ENCODE measurements around the gene NSUN3.
"Not testable (repeated sequence)": the region's sequence is repeated elsewhere in the genome, so short reads cannot be mapped to it uniquely, and the experiment has no call there.

The NSUN3 gene

DNA sequence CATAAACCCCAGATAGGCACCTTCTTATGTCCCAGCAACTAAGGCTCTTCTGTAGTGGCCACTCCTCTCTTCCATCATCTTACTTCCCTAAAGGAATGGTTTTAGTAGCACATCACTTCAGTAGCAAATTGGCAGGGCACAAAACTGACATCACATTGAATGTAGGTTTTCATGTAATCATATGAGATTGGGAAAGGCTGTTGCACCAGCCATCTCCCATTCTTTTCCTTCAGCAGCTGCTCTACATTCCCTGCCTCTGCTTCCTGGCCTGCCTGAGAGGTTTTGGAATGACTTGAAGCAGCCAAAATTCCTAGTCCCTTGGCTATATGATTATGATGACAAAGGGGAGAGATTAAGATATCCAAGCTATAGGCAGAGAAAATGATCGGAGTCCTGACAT, 36.5 kb downstream of the NSUN3 start:
- no peak for DNase-seq
- TF ChIP-seq CTCF (IDR thresholded peaks at IDR 0.05), result no peak
- Histone ChIP-seq H3K27ac (no peak overlapping the region), H3K4me1 (no peaks in the 10 kb centered on the region), H3K9me3 (no peaks in the 10 kb centered on the region), H3K27me3 (no peaks in the 10 kb centered on the region), H3K36me3 (peaks cover 38 to 72% (median 41%) of the 10 kb centered on the region in 3 donors), H3K4me3 (no peak overlapping the region)
- intact Hi-C loops (cut with DNase I; ENCODE audit: low total_unique reads), result no loop called here

DNA sequence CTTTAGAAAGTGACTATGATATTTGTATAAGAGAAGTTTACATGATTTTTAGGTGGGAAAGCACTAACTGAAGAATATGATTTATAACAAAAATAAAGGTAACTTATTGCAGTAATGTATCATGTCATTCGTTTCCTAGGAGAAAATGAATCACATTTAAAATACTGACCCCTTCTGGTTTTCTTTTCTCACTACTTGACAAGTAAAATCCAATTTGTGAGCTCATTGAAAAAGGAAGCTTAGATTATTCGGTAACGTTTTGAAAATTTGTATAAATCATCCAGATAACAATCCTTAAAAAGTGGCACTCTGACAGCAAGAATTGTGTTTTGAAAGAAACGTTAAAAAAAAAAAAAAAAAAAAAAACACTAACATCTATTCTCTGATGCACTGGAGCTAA, 39.0 kb downstream of the NSUN3 start:
- Histone ChIP-seq H3K4me3 (no peak overlapping the region), H3K9me3 (no peaks in the 10 kb centered on the region), H3K36me3 (peaks cover 18 to 52% (median 31%) of the 10 kb centered on the region in 3 donors), H3K4me1 (no peaks in the 10 kb centered on the region), H3K27ac (no peak overlapping the region), H3K27me3 (no peaks in the 10 kb centered on the region)
- no peak for TF ChIP-seq CTCF (IDR thresholded peaks at IDR 0.05)
- intact Hi-C loops (cut with DNase I; ENCODE audit: low total_unique reads), result no loop called here
- DNase-seq, result no peak

DNA sequence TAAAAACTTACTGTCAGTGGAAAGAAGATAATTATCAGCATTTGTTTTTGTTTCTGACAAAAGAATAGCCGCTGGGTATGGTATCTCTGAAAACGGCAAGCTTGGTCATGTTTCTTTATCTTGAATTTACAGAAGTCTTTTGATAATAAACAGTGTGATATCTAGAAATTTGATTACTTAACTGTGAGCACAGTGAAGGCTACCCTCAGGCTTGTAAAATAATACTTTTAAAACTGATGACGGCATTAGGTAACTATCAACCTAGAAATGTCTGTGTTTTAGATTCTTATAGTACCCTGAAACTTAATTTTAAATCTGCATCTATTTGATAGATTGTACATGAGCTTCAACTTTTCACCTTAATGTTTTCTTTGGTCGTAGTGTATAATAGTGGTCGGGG, 43.4 kb downstream of the NSUN3 start:
- H3K36me3 ChIP-seq, result peaks cover 16 to 31% (median 22%) of the 10 kb centered on the region in 3 donors
- H3K4me1 ChIP-seq, result no peaks in the 10 kb centered on the region
- no peaks in the 10 kb centered on the region for H3K9me3 ChIP-seq
- no peak overlapping the region for H3K4me3 ChIP-seq
- DNase-seq, result no peak
- no peaks in the 10 kb centered on the region for H3K27me3 ChIP-seq
- H3K27ac ChIP-seq, result no peak overlapping the region
- no peak for TF ChIP-seq CTCF (IDR thresholded peaks at IDR 0.05)
- intact Hi-C loops (cut with DNase I; ENCODE audit: low total_unique reads), result no loop called here

DNA sequence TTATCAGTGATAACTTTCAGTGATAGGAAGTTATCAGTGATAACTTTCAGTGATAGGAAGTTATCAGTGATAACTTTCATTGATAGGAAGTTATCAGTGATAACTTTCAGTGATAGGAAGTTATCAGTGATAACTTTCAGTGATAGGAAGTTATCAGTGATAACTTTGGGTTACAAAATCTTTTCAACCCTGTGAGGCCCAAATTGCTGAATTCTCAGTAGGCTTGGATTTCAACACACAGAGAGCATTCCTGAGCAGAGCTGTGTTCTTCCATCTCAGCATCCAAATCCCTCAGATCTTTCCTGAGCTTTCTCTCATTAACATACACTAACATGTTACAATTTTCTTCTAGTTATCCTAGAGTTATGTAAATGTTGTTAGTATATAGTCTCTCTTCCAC, 47.4 kb downstream of the NSUN3 start:
- peaks cover 6 to 30% (median 26%) of the 10 kb centered on the region in 3 donors for H3K36me3 ChIP-seq
- H3K4me1 ChIP-seq; H3K27me3 ChIP-seq; DNase-seq; H3K9me3 ChIP-seq; H3K4me3 ChIP-seq; H3K27ac ChIP-seq; intact Hi-C loops (cut with DNase I; ENCODE audit: low total_unique reads): not testable (repeated sequence)

- Histone ChIP-seq H3K4me1 (no peaks in the 10 kb centered on the region), H3K36me3 (peaks cover 6 to 30% (median 26%) of the 10 kb centered on the region in 3 donors), H3K27me3 (no peaks in the 10 kb centered on the region), H3K9me3 (no peaks in the 10 kb centered on the region), H3K4me3 (no peak overlapping the region), H3K27ac (no peak overlapping the region)
- DNase-seq, result no peak
- intact Hi-C loops (cut with DNase I; ENCODE audit: low total_unique reads), result no loop called here
- no peak for TF ChIP-seq CTCF (IDR thresholded peaks at IDR 0.05)
These were observed 48.0 kb downstream of the NSUN3 start for GRCh38 chr3:94110854-94111253.

GRCh38 chr3:94114666-94115065, 51.8 kb downstream of the NSUN3 start:
- no peaks in the 10 kb centered on the region for H3K4me1 ChIP-seq
- H3K36me3 ChIP-seq, result peaks cover 6 to 21% (median 16%) of the 10 kb centered on the region in 3 donors
- no peaks in the 10 kb centered on the region for H3K9me3 ChIP-seq
- DNase-seq, result no peak
- no peaks in the 10 kb centered on the region for H3K27me3 ChIP-seq
- TF ChIP-seq CTCF (IDR thresholded peaks at IDR 0.05), result no peak
- intact Hi-C loops (cut with DNase I; ENCODE audit: low total_unique reads), result no loop called here
- H3K4me3 ChIP-seq, result no peak overlapping the region
- H3K27ac ChIP-seq, result no peak overlapping the region

All from tibial artery (tissue), 4 donors.